HG03457 (cell line): ENCODE measurements around the gene MLLT3.
A peak's percentile ranks its signal among the peaks of the same experiment; 100 is the strongest.

Experiments used
- ATAC-seq: cut with Tn5 transposase; IDR thresholded peaks from one replicate; pipeline ENCODE4 v1.9.1; 2021; ENCODE audit warnings: moderate number of reproducible peaks; ENCODE audit not compliant: unreplicated experiment

MLLT3 gene

GRCh38 chr9:20561531-20561930 lies 60.8 kb downstream of the MLLT3 start:
- no peak for ATAC-seq

- ATAC-seq, result no peak
Observed at GRCh38 chr9:20559231-20559890, 62.9 kb downstream of the MLLT3 start.

GRCh38 chr9:20558566-20559016 lies 63.7 kb downstream of the MLLT3 start:
- no peak for ATAC-seq

- ATAC-seq, result no peak
Observed at GRCh38 chr9:20557890-20558565, 64.3 kb downstream of the MLLT3 start.

GRCh38 chr9:20557285-20557684 lies 65.0 kb downstream of the MLLT3 start:
- no peak for ATAC-seq

- no peak for ATAC-seq
Observed at GRCh38 chr9:20553558-20554149, 68.6 kb downstream of the MLLT3 start.

GRCh38 chr9:20552874-20553557 lies 69.3 kb downstream of the MLLT3 start:
- ATAC-seq, result no peak

- peak; percentile 67 for ATAC-seq
Observed at GRCh38 chr9:20551835-20552234, 70.5 kb downstream of the MLLT3 start.

GRCh38 chr9:20551236-20551635 lies 71.1 kb downstream of the MLLT3 start:
- no peak for ATAC-seq

- ATAC-seq, result no peak
Observed at GRCh38 chr9:20550326-20550725, 72.0 kb downstream of the MLLT3 start.

GRCh38 chr9:20549053-20549452 lies 73.2 kb downstream of the MLLT3 start:
- no peak for ATAC-seq

GRCh38 chr9:20545023-20545622 lies 77.2 kb downstream of the MLLT3 start:
- no peak for ATAC-seq

GRCh38 chr9:20540169-20540863 lies 82.0 kb downstream of the MLLT3 start:
- no peak for ATAC-seq

- ATAC-seq, result no peak
Observed at GRCh38 chr9:20538956-20539355, 83.3 kb downstream of the MLLT3 start.

GRCh38 chr9:20538092-20538491 lies 84.2 kb downstream of the MLLT3 start:
- ATAC-seq, result no peak

- no peak for ATAC-seq
Observed at GRCh38 chr9:20537294-20537693, 85.0 kb downstream of the MLLT3 start.

GRCh38 chr9:20532584-20532983 lies 89.7 kb downstream of the MLLT3 start:
- no peak for ATAC-seq

- no peak for ATAC-seq
Observed at GRCh38 chr9:20529837-20530236, 92.5 kb downstream of the MLLT3 start.

GRCh38 chr9:20528253-20528652 lies 94.0 kb downstream of the MLLT3 start:
- ATAC-seq, result no peak

GRCh38 chr9:20526500-20527319 lies 95.6 kb downstream of the MLLT3 start:
- ATAC-seq, result peak; percentile 79
